ENCODE data around the gene FER.
"Not testable (repeated sequence)": the region's sequence is repeated elsewhere in the genome, so short reads cannot be mapped to it uniquely, and the experiment has no call there.

FER gene

DNA sequence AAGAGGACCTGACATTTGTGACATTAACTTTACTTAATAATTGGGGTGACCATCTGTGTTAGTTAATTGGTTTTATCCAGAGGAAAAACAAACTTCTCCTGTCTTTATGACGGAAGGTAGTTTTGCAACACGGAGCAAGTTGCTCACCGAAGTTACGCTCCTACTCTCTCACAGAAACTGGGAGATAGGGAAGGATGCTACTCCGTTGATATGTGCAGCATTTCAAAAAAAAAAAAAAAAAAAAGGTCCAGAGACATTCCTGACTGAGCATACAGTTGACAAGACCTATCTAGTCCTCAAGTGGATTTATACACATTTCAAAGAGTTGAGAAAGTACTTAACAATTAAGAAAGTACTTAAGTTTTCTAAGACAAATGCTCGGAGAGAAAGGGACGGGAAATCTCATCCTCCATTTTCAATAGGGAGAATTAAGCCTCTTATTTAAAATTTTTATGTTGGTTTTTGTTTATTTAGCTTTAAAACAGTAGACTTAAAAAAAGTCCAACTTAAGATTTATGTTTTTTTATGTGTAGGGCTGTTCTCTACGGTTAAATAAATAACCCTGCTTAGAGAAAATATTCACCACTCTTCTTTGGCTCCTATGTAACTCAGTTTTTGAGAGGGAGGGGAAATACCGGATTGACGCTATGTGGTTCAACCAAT lies 455 bp upstream of the FER start:
- DNase-seq (ENCODE audit: low read depth in 2 of 3, low spot score in 1 of 3): no peak

DNA sequence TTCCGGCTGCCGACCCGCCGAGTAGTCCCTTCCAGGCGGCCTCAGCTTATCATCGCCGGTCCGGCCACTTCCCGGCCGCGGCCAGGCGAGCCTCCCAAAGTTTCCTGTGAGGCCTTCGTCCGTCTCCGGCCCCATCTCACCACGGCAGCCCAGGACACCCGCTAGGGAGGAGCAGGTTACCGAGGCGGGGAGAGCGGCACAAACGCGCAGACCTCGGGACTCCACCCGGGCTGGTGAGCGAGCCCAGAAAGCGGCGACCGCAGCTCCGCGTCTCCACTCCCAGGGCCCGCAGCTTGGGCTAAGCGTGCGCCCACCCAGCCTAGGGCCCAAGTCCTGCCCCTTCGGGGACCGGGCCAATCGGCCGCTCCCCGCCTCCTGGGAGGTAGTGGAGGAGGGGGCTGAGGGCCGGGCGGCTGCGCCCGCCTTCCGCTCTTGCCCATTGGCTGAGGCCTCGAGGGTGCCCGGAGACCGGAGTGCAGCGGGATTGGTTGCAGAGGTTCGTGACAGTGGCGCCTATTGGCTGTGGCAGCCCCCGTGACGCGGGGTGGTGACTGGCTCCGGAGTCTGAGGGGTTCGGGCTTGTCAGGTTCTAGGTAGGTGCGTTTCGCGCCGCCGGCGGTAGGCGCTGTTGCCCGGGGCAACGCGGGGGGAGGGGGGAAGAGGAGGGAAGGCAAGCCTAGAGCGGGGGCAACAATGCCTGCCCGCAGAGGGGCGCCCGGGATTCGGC lies 867 bp downstream of the FER start:
- DNase-seq (ENCODE audit: low read depth in 2 of 3, low spot score in 1 of 3): peak; percentile 92 to 97 (median 96)

DNA sequence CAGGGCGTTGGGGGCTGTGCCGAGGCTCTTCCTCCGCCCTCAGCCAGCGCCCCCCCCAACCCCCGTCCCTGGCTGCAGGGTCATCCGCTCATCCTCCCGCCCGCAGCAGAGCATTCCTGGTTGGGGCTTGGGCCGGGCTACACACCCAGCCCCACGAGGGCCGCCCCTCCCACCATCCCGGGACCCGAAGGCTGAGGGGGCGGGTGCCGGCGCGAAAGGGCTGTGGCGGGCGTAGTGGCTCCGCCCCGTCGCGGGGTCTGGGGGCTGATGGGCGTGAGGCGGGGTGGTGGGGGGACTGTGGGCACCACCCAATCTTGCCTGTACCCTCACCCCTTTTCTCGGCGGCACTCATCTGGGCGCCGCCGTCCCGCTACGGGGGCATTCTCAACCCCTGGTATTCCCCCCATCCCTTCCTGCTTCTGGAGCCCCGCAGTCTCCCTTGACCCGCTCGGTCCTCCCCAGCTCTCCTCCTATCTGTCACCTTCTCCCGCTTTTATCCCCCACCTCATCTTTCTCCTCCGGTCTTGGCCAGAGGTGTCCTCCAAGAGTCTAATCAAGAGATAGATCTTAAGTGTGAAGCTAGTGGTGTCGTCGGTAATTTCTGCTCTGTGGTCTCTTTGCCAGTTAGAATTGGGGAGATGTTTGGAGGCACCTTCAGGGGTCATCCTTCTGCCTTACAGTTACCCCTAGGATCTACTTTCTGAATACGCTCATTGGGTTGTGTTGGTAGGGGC lies 1.6 kb downstream of the FER start:
- DNase-seq (ENCODE audit: low read depth in 2 of 3, low spot score in 1 of 3): peak in 1 of 3 donors; percentile 17

GRCh38 chr5:108753331-108753730 lies 5.6 kb downstream of the FER start:
- no peak for DNase-seq (ENCODE audit: low read depth in 2 of 3, low spot score in 1 of 3)

DNA sequence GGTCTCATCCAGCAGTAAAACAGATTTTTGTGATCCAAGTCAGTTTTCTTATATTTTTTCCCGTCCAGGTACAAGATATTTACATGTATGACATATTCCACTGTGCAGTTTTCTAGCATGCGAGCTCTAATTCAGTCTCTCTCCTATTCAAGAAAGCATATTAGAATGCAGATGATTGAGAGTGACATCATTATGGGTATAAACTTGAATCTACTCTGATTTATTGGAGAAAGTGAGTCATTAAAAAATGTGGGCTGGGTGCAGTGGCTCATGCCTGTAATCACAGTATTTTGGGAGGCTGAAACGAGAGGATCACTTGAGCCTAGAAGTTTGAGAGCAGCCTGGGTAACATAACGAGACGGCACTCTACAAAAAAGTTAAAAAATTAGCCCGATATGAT lies 6.2 kb downstream of the FER start:
- no peak for DNase-seq (ENCODE audit: low read depth in 2 of 3, low spot score in 1 of 3)

DNA sequence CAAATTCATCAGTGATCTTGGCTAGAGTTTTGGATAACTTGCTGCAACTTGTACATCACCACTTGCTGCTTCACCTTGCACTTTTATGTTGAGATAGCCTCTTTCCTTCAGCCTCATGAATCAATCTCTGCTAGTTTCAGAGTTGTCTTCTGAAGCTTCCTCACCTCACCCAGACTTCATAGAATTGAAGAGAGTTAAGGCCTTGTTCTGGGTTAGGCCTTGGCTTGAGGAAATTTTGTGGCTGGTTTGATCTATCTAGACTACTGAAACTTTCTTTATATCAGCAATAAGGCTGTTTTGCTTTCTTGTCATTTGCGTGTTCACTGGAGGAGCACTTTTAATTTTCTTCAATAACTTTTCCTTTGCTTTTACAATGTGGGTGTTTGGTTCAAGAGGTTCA lies 12.8 kb downstream of the FER start:
- DNase-seq (ENCODE audit: low read depth in 2 of 3, low spot score in 1 of 3): no peak

- no peak for DNase-seq (ENCODE audit: low read depth in 2 of 3, low spot score in 1 of 3)
Observed at GRCh38 chr5:108762660-108763059, 15.0 kb downstream of the FER start.

DNA sequence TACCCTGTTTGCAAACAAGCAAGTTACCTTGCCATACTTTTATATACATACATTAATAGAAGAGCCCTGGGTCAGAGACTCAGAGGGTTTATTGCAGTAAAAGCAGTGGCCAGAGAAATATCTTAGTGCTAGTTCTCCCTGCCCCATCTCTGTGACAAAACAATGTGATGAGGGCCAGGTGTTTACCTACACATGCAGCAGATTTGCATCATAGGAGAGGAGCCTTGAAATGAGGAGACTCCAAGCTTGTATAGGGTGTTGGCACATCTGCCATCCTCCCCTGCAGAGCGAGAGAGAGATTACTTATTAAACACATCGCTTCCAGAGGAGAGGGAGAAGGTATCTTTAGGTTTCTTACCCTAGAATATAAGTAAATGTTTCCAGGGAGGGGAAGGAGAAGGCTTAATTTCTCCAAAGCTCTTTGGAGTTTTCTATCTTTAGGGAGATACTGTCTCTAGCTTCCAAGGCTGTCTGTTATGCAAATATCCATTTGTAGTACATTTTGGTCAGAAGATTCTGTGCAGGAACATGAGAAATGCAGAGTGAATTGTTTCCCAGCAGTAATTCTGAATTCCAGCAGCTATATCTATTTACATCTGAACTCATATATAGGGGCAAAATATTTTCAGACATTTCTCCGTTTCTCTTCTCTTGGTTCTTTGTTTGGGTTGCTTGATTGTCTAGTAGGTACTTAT lies 15.7 kb downstream of the FER start:
- no peak for DNase-seq (ENCODE audit: low read depth in 2 of 3, low spot score in 1 of 3)

- DNase-seq (ENCODE audit: low read depth in 2 of 3, low spot score in 1 of 3): no peak
Observed at GRCh38 chr5:108765647-108766046, 17.9 kb downstream of the FER start.

DNA sequence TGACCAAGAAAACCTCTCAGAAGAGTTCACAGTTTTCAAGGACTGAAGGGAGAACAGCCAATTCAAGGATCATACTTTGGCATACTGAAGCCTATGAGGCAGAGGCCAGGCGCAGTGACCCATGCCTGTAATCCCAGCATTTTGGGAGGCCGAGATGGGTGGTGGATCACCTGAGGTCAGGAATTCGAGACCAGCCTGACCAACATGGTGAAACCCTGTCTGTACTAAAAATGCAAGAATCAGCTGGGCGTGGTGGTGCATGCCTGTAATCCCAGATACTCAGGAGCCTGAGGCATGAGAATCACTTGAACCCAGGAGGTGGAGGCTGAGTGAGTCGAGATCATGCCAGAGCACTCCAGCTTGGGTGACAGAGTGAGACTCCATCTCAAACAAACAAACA lies 19.2 kb downstream of the FER start:
- DNase-seq (ENCODE audit: low read depth in 2 of 3, low spot score in 1 of 3): not testable (repeated sequence)

- no peak for DNase-seq (ENCODE audit: low read depth in 2 of 3, low spot score in 1 of 3)
Observed at GRCh38 chr5:108769352-108769751, 21.7 kb downstream of the FER start.

- no peak for DNase-seq (ENCODE audit: low read depth in 2 of 3, low spot score in 1 of 3)
Observed at GRCh38 chr5:108772626-108773025, 24.9 kb downstream of the FER start.

GRCh38 chr5:108773330-108773729 lies 25.6 kb downstream of the FER start:
- no peak for DNase-seq (ENCODE audit: low read depth in 2 of 3, low spot score in 1 of 3)

DNA sequence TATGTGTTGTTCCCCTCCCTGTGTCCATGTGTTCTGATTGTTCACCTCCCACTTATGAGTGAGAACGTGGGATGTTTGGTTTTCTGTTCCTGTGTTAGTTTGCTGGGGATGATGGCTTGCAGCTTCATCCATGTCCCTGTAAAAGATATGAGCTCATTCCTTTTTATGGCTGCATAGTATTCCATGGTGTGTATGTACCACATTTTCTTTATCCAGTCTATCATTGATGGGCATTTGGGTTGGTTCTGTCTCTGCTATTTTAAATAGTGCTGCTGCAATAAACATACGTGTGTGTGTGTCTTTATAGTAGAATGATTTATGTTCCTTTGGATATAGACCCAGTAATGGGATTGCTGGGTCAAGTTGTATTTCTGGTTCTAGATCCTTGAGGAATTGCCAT lies 26.4 kb downstream of the FER start:
- DNase-seq (ENCODE audit: low read depth in 2 of 3, low spot score in 1 of 3): not testable (repeated sequence)

DNA sequence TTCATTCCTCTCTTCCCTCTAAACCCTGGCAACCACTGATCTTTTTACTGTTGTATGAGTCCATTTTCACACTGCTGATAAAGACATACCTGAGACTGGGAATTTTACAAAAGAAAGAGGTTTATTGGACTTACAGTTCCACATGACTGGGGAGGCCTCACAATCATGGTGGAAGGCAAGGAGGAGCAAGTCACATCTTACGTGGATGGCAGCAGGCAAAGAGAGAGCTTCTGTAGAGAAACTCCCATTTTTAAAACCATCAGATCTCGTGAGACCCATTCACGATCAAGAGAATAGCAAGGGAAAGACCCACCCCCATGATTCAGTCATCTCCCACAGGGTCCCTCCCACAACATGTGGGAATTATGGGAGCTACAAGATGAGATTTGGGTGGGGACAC lies 29.9 kb downstream of the FER start:
- not testable (repeated sequence) for DNase-seq (ENCODE audit: low read depth in 2 of 3, low spot score in 1 of 3)

- not testable (repeated sequence) for DNase-seq (ENCODE audit: low read depth in 2 of 3, low spot score in 1 of 3)
Observed at GRCh38 chr5:108784577-108784976, 36.9 kb downstream of the FER start.

- no peak for DNase-seq (ENCODE audit: low read depth in 2 of 3, low spot score in 1 of 3)
Observed at GRCh38 chr5:108786806-108787483, 39.2 kb downstream of the FER start.

DNA sequence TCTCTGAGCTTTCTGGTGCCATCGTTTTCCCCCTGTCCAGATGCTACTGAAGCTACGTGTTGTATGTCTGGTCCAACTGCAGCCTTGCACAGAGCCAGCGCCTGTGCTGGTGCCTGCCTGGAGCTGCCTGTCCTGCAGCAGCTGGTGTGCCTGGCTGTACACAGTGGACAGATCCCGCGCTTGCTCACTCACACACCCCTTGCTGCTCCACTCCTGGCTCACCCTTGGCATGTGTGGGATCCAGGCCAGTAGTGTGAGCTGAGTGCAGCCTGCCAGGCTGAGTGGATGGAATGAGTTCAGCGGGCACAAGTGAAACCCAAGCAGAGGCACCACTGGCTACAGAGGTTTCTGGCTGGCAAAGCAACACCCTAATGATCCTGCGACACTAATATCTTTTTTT lies 40.4 kb downstream of the FER start:
- no peak for DNase-seq (ENCODE audit: low read depth in 2 of 3, low spot score in 1 of 3)

DNA sequence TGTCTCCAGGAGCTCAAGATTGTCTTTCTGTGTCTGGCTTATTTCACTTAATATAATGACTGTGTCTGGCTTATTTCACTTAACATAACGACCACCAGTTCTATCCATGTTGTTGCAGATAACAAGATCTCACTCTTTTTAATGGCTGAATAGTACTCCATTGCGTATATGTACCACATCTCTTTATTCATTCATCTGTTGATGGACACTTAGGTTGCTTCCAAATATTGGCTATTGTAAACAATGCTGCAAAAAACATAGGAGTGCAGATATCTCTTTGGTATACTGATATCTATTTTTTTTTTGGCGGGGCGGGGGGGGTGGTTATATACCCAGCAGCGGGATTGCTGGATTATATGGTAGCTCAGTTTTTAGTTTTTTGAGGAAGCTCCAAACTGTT lies 45.5 kb downstream of the FER start:
- DNase-seq (ENCODE audit: low read depth in 2 of 3, low spot score in 1 of 3): no peak

DNA sequence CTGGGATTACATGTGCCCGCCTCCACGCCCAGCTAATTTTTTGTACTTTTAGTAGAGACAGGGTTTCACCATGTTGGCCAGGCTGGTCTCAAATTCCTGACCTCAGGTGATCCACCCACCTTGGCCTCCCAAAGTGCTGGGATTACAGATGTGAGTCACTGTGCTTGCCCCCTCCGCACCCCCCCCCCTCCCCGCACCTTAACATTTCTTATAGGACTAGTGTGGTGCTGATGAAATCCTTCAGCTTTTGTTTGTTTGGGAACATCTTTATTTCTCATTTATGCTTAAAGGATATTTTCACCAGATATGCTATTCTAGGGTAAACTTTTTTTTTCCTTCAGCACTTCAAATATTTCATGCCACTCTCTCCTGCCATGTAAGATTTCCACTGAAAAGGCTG lies 46.7 kb downstream of the FER start:
- not testable (repeated sequence) for DNase-seq (ENCODE audit: low read depth in 2 of 3, low spot score in 1 of 3)

GRCh38 chr5:108797396-108797795 lies 49.7 kb downstream of the FER start:
- DNase-seq (ENCODE audit: low read depth in 2 of 3, low spot score in 1 of 3): no peak

Measured in stimulated activated CD4-positive, alpha-beta T cell treated with anti-CD3 and anti-CD28 coated beads, Interleukin-12 subunit alpha, Interleukin-12 subunit beta, amount 100 ng/mL, for 48 hours (primary cell).